ENCODE results near the gene DCAF12.

Gene DCAF12

DNA sequence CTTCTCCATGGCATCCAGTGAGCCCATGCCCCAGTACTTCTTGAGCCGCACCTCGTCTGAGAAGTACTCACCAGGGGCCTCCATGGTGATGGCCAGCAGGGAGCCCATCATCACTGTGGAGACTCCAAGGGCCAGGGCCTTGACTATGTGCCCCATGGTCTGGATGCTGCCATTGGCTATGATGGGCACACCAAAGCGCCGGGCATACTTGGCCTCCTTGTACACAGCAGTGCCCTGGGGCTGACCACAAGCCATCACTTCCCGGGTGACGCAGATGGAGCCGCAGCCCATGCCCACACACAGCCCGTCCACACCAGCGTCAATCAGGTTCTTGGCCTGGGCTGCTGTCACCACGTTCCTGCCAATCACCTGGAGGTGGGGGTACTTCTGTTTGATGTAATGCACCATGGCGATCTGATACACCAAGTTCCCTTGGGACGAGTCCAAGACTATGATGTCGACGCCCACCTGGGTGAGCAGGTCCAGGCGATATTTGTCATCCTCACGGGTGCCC is 7.0 kb upstream of the DCAF12 start:
- no peak for DNase-seq
- no peaks in the 10 kb centered on the region for H3K36me3 ChIP-seq
- TF ChIP-seq, protein P1, sequence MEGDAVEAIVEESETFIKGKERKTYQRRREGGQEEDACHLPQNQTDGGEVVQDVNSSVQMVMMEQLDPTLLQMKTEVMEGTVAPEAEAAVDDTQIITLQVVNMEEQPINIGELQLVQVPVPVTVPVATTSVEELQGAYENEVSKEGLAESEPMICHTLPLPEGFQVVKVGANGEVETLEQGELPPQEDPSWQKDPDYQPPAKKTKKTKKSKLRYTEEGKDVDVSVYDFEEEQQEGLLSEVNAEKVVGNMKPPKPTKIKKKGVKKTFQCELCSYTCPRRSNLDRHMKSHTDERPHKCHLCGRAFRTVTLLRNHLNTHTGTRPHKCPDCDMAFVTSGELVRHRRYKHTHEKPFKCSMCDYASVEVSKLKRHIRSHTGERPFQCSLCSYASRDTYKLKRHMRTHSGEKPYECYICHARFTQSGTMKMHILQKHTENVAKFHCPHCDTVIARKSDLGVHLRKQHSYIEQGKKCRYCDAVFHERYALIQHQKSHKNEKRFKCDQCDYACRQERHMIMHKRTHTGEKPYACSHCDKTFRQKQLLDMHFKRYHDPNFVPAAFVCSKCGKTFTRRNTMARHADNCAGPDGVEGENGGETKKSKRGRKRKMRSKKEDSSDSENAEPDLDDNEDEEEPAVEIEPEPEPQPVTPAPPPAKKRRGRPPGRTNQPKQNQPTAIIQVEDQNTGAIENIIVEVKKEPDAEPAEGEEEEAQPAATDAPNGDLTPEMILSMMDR (IDR thresholded peaks at IDR 0.05; ENCODE audit: low read depth, low read length), result no peak
- no peaks in the 10 kb centered on the region for H3K9me3 ChIP-seq
- H3K4me1 ChIP-seq, result no peaks in the 10 kb centered on the region
- H3K27me3 ChIP-seq, result no peaks in the 10 kb centered on the region
- H3K4me3 ChIP-seq (ENCODE audit: low read depth, low read length), result no peak overlapping the region

DNA sequence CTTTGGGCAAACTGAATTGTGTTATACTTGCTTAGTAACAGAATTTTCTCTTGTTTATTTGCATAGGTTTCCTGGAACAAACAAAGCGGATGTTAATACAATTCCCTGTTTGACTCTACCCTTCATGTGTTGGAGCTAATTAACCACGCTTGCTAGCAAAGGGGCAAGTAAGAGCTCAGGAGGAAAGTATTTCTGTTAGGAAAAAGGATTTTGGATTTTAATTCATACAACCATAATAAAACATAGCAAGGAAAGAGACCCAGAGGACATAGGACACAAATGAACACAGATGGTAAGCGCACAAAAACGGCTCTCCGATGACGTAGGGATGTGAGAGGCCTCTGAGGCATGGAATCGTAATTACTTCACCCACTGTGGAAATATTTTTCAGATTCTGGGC is 5.1 kb upstream of the DCAF12 start:
- Histone ChIP-seq H3K9me3 (no peaks in the 10 kb centered on the region), H3K4me1 (peaks cover 4% of the 10 kb centered on the region)
- no peak for DNase-seq

DNA sequence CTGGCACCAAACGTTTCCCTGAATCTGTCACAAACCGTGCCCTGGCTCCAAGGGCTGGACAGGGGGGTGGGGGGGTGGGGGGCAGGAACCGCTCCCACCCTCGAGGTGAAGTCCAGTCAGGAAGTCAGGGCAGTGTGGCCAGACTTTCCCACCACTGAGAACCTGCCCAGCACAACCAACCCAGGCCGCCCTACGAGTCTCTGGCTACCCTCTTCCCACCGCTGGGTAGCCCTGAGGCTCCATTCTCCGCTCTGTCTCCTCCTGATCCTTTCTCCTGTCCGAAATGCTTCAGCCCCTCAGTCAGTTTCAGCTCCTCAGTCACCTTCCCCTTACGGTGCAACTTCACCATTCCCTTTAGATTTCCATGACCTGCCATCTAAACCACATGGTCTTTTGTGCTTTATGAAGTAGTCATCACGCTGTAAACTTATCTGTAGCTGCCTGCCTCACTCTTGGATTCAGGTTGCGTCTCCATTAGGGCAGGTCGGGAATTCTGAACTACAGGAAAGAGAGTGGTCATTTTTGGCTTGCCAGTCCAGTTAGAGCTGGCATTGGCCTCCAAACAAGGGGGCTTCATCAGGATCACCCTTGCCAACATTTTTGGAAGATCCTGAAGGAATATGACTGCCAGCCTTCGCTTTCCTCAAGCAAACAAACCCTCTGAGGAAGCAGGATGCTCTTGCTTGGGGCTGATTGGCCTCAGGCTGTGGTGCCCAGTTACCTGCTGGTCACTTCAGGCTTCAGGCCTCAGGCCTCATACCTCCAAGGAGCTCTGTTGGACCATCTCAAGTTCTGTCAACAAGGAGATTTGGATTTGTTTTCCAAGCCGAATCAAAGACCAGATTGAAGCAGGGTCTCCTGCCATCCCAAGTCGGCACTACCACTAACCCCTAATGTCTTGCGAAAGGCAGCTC is 794 bp upstream of the DCAF12 start:
- H3K4me3 ChIP-seq (ENCODE audit: low read depth, low read length), result peak overlapping the region; percentile 76
- peaks cover 27% of the 10 kb centered on the region for H3K36me3 ChIP-seq
- TF ChIP-seq, protein P1 (IDR thresholded peaks at IDR 0.05; ENCODE audit: low read depth, low read length), result no peak
- H3K4me1 ChIP-seq, result peaks cover 10% of the 10 kb centered on the region
- DNase-seq, result no peak
- H3K27me3 ChIP-seq, result no peaks in the 10 kb centered on the region
- H3K9me3 ChIP-seq, result no peaks in the 10 kb centered on the region

More for the DNA sequence above, 5.1 kb upstream of the DCAF12 start:
- Histone ChIP-seq H3K4me3 (ENCODE audit: low read depth, low read length) (no peak overlapping the region), H3K27me3 (no peaks in the 10 kb centered on the region), H3K36me3 (no peaks in the 10 kb centered on the region)
- TF ChIP-seq, protein P1 (IDR thresholded peaks at IDR 0.05; ENCODE audit: low read depth, low read length), result no peak

DNA sequence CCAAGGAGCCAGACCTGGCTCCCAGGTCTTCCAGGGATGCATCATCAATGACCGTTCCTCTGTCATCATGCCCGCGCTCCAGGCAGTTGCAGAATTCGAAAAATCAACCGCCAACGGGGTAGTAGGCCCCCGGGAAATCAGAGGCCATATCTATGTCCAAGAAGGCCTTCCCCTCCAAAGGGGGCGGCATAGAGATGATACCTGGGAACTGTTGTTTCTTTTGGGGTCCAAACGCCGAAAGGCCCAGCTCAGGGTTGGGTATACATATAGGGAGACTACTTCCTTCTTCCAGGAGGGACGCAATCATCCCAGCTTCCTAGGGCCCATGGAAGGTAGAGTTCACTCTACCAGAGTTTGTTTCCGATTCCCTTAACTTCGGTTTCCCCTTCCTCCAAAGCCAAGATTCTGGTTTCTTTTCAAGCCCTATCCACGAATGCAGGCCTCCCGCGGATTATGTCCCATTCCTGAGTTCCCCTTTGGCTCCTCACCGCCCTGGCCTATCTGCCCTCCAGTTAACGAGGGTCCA is 754 bp downstream of the DCAF12 start:
- Histone ChIP-seq H3K4me1 (peaks cover 10% of the 10 kb centered on the region), H3K36me3 (peaks cover 39% of the 10 kb centered on the region), H3K27me3 (no peaks in the 10 kb centered on the region), H3K4me3 (ENCODE audit: low read depth, low read length) (peak overlapping the region; percentile 76), H3K9me3 (no peaks in the 10 kb centered on the region)
- TF ChIP-seq, protein P1 (IDR thresholded peaks at IDR 0.05; ENCODE audit: low read depth, low read length), result peak; percentile 29; the same call in 1 of the 2 replicates
- peak; percentile 18 for DNase-seq

DNA sequence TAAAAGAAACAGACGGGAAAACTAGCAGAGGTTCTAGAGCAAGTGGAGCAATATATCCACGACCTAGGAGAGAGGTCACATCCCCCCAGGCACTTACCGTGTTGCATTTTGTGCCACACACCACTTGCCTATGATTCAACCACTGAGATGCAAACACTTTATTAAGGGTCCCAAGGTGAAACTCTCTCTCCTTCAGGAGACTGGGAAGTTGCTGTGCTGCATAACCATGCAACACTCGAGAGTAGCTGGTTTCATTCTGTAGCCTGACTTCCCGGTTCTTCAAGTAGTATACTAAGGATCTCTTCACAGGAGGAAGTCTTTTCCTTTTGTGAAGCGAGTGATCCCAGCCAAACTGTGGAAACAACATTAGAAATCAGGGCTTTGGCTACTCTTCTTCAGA is 1.6 kb downstream of the DCAF12 start:
- Histone ChIP-seq H3K27me3 (no peaks in the 10 kb centered on the region), H3K4me3 (ENCODE audit: low read depth, low read length) (peak overlapping the region; percentile 76), H3K9me3 (no peaks in the 10 kb centered on the region), H3K4me1 (peaks cover 10% of the 10 kb centered on the region), H3K36me3 (peaks cover 39% of the 10 kb centered on the region)
- DNase-seq, result no peak
- TF ChIP-seq, protein P1 (IDR thresholded peaks at IDR 0.05; ENCODE audit: low read depth, low read length), result no peak

DNA sequence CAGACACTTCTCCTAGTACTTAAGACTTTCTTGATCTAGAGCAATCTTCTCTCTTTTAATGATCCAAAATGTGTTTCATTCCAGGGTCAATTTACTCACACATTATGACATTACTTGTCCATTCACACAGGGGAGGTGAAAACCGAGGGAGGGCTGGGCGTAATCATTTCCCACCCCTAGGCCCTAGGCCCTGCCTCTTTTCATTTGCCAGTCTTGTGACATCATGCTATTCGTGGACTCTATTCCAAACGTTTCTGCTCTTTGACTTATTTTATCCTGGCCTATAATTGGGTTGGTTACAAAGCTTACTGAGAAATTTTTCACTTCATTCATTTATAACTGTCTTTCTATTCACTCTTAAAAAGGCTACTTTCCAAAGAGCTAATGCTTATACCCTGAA is 2.4 kb downstream of the DCAF12 start:
- Histone ChIP-seq H3K4me3 (ENCODE audit: low read depth, low read length) (no peak overlapping the region), H3K4me1 (peaks cover 10% of the 10 kb centered on the region), H3K9me3 (no peaks in the 10 kb centered on the region), H3K36me3 (peaks cover 44% of the 10 kb centered on the region), H3K27me3 (no peaks in the 10 kb centered on the region)
- DNase-seq, result no peak
- TF ChIP-seq, protein P1 (IDR thresholded peaks at IDR 0.05; ENCODE audit: low read depth, low read length), result no peak

Measured in BE2C (cell line).